Measurements from ENCODE around the gene TIMM13.

GRCh38 chr19:2391118-2391725, 36.2 kb downstream of the TIMM13 start:
- TF ChIP-seq RAD21 (IDR thresholded peaks at IDR 0.05; ENCODE audit: low read depth) (peak; percentile 85), MAX (IDR thresholded peaks at IDR 0.05) (peak; percentile 46; the same call in 1 of the 2 replicates), REST (IDR thresholded peaks at IDR 0.05; ENCODE audit: low read depth) (no peak)
